ENCODE data around the gene SLC35G4.

DNA sequence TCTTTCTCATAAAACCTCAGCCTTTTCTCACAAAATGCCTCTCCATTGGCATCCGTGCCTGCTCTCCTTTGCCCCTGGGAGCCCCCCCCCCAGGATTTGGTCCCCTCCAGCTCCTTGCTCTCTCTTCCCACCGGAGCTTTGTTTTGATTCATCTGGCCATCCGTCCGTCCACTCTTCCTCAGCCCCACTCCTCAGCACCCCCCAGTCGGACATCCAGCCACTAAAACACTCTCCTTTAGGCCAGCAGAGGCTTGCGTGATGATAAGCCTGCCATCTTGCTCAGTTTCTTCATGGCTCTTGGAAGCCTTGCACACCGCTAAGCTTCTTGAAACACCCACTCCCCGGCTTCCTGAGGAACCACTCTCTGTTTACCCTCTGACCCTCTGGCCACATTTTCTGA, 48.2 kb downstream of the SLC35G4 start:
- TF ChIP-seq, protein P1, sequence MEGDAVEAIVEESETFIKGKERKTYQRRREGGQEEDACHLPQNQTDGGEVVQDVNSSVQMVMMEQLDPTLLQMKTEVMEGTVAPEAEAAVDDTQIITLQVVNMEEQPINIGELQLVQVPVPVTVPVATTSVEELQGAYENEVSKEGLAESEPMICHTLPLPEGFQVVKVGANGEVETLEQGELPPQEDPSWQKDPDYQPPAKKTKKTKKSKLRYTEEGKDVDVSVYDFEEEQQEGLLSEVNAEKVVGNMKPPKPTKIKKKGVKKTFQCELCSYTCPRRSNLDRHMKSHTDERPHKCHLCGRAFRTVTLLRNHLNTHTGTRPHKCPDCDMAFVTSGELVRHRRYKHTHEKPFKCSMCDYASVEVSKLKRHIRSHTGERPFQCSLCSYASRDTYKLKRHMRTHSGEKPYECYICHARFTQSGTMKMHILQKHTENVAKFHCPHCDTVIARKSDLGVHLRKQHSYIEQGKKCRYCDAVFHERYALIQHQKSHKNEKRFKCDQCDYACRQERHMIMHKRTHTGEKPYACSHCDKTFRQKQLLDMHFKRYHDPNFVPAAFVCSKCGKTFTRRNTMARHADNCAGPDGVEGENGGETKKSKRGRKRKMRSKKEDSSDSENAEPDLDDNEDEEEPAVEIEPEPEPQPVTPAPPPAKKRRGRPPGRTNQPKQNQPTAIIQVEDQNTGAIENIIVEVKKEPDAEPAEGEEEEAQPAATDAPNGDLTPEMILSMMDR (IDR thresholded peaks at IDR 0.05): no peak
- TF ChIP-seq POLR2AphosphoS5 (IDR thresholded peaks at IDR 0.05) (no peak), EP300 (IDR thresholded peaks at IDR 0.05) (no peak)
